Chondrocyte (in vitro differentiated cells): ENCODE data around the gene PSMB1. TPM values are rescaled to one million over a fixed set of nuclear protein-coding genes. Genes with fewer than 3 reads are reported as not detected.

ENCODE experiments used
- DNase-seq: peaks from one replicate; pipeline ENCODE4 v3.0.0; 2021; ENCODE audit warnings: mixed read lengths, low spot score
- H3K27ac Mint-ChIP-seq: one replicate; pipeline ENCODE4 v1.8.0; 2021; ENCODE audit warnings: mild to moderate bottlenecking, moderate library complexity, mixed read lengths; ENCODE audit not compliant: unreplicated experiment
- H3K27me3 Mint-ChIP-seq: 2 replicates; pipeline ENCODE4 v1.8.0; 2021; ENCODE audit warnings: low read depth, mixed read lengths
- H3K36me3 Mint-ChIP-seq: 2 replicates; pipeline ENCODE4 v1.8.0; 2021; ENCODE audit warnings: low read depth, mixed read lengths
- H3K4me1 Mint-ChIP-seq: 2 replicates; pipeline ENCODE4 v1.8.0; 2021; ENCODE audit warnings: low read depth, mild to moderate bottlenecking, mixed read lengths
- H3K4me3 Mint-ChIP-seq: one replicate; pipeline ENCODE4 v1.8.0; 2021; ENCODE audit warnings: mild to moderate bottlenecking, moderate library complexity, mixed read lengths; ENCODE audit not compliant: unreplicated experiment
- H3K9me3 Mint-ChIP-seq: 2 replicates; pipeline ENCODE4 v1.8.0; 2021; ENCODE audit warnings: low read depth, mixed read lengths
- total RNA-seq: library from RNA; stranded (reverse); gene quantifications from 3 replicates; pipeline ENCODE4 v1.2.1, GENCODE V29; 2021
- TF ChIP-seq, protein P1 (sequence below): fragments of 200-600 bp; sonication (generic); IDR thresholded peaks from 2 replicates; pipeline ENCODE4 v1.5.0; 2021; ENCODE audit warnings: antibody characterized with exemption, mild to moderate bottlenecking, moderate library complexity

PSMB1 gene
- total RNA-seq, 1 donor from 2014 or later: 137 TPM

DNA sequence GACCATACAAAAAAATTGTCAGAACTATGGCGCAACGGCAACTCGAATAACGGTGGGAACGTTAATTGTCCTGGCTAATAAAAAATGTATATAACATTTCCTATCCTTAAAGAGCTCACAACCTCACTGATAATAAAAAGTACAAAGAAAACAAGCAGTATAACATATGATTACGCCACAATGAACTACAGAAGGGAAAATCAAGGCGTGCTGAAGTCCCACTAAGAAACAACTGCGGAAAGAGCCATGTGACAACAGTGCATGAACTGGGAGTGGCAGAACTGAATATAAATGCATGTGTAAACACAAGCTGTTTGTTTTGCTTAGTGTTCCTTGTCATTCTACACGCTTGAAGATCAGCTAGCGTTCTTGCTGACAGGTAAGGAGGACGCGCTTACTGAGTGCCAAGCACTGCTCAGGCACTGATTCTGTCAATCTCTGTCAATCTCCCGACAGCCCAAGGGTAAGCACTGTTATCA is 466 bp upstream of the PSMB1 start:
- no peak overlapping the region for H3K4me3 Mint-ChIP-seq
- peaks cover 7% of the 10 kb centered on the region for H3K36me3 Mint-ChIP-seq
- no peak overlapping the region for H3K27ac Mint-ChIP-seq
- no peaks in the 10 kb centered on the region for H3K9me3 Mint-ChIP-seq
- TF ChIP-seq, protein P1, sequence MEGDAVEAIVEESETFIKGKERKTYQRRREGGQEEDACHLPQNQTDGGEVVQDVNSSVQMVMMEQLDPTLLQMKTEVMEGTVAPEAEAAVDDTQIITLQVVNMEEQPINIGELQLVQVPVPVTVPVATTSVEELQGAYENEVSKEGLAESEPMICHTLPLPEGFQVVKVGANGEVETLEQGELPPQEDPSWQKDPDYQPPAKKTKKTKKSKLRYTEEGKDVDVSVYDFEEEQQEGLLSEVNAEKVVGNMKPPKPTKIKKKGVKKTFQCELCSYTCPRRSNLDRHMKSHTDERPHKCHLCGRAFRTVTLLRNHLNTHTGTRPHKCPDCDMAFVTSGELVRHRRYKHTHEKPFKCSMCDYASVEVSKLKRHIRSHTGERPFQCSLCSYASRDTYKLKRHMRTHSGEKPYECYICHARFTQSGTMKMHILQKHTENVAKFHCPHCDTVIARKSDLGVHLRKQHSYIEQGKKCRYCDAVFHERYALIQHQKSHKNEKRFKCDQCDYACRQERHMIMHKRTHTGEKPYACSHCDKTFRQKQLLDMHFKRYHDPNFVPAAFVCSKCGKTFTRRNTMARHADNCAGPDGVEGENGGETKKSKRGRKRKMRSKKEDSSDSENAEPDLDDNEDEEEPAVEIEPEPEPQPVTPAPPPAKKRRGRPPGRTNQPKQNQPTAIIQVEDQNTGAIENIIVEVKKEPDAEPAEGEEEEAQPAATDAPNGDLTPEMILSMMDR: no peak
- peaks cover 4% of the 10 kb centered on the region for H3K4me1 Mint-ChIP-seq
- H3K27me3 Mint-ChIP-seq: no peaks in the 10 kb centered on the region
- DNase-seq: no peak

DNA sequence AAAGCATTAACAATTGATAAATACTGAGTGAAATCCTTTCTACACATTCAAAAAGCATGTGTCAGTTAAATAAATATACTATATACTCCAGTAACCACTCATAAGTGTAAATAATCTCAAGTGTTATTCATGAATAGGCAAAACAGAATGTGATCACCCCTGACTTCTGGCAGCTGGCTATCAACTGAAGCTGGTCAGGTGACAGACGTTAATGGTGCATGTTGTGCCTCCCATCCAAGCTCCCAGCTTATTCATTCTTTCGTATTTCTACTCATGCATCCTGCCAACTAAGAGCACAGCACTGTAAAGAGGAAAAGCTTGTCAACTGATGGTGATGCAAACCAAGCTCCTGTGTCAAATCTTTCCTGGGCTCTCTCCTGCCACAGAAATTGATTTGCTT is 7.7 kb downstream of the PSMB1 start:
- Mint-ChIP-seq H3K4me3 (no peak overlapping the region), H3K36me3 (peaks cover 32% of the 10 kb centered on the region), H3K27ac (peak overlapping the region; percentile 11), H3K9me3 (no peaks in the 10 kb centered on the region), H3K27me3 (no peaks in the 10 kb centered on the region), H3K4me1 (peaks cover 7% of the 10 kb centered on the region)
- no peak for DNase-seq
- TF ChIP-seq, protein P1: no peak

DNA sequence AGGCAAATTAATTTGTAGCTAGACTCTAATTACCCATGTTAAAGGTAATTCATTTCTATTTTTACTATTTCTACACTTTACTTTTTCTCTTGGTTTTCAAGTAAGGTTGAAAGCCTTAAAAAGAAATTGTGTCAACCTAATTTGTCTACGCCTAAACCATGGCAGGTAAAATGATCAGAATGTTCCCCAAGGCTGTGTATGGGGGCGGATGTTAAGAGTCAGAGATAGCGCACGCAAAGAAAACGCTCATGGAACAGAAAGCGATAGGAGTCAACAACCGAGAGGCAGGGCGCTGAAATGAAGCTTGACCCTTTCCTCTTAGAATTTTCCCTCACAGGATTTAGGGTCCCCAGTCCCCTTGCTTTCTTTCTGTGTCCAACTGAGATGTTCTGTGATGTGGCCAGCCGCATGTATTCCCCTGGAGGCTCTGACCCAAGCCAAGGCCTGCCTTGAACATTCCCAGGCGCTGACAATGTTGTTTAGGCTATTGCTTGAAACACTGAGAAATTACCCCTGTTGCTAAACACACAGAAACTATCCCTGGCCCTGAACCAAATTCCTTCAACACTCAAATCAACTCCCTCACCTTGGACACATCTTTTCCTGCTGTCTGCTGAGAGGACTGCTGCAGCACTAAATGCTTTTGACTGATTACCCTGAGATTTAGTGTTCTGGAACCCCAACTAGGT is 10.9 kb downstream of the PSMB1 start:
- H3K4me3 Mint-ChIP-seq: no peak overlapping the region
- DNase-seq: no peak
- peaks cover 4% of the 10 kb centered on the region for H3K4me1 Mint-ChIP-seq
- TF ChIP-seq, protein P1: no peak
- no peaks in the 10 kb centered on the region for H3K27me3 Mint-ChIP-seq
- no peaks in the 10 kb centered on the region for H3K9me3 Mint-ChIP-seq
- peak overlapping the region; percentile 27 for H3K27ac Mint-ChIP-seq
- H3K36me3 Mint-ChIP-seq: peaks cover 42% of the 10 kb centered on the region

DNA sequence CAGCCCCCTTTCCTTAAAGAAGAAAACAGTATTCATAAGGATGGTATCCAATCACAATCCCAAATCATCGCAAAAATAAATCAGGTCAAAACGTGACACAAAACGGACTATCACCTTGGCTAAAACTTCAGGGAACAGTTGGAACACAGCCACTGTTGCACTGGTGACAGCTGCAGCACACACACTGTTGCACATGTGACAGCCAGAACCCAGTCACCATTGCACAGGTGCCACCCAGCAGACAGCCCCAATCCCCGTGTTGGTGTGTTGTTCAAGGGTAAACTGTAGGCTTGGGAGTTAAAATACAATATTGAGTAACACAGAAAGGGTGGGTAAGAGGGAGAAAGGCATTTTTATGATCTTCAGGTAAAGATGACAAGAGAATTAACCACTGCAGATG is 15.8 kb downstream of the PSMB1 start:
- Mint-ChIP-seq H3K9me3 (no peaks in the 10 kb centered on the region), H3K27me3 (no peaks in the 10 kb centered on the region), H3K4me3 (no peak overlapping the region), H3K4me1 (peaks cover 5% of the 10 kb centered on the region), H3K36me3 (peaks cover 47% of the 10 kb centered on the region), H3K27ac (no peak overlapping the region)
- TF ChIP-seq, protein P1: no peak
- DNase-seq: no peak

DNA sequence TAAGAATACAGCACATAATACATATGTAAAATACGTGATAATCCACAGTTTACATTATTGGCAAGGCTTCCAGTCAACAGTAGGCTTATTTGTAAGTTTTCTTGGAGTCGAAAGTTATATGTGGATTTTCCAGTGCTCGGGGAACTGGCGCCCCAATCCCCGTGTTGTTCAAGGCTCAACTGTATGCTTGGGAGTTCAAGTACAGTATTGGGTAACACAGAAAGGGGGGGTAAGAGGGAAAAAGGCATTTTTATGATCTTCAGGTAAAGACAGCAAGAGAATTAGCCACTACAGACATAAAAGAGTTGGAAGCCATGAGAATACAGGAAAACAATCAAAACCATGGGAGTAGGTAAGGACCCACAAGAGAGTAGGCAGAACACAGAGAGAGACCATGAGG is 16.4 kb downstream of the PSMB1 start:
- Mint-ChIP-seq H3K36me3 (peaks cover 46% of the 10 kb centered on the region), H3K27me3 (no peaks in the 10 kb centered on the region), H3K4me1 (peaks cover 4% of the 10 kb centered on the region), H3K27ac (no peak overlapping the region), H3K4me3 (no peak overlapping the region), H3K9me3 (no peaks in the 10 kb centered on the region)
- TF ChIP-seq, protein P1: no peak
- no peak for DNase-seq
